ENCODE measurements around the gene UTP25. TPM values are rescaled to one million over a fixed set of nuclear protein-coding genes. Genes with fewer than 3 reads are reported as not detected.

UTP25 gene
- total RNA-seq, 1 experiment from 2014 or later: 14.3 TPM

- peaks cover 9% of the 10 kb centered on the region for H3F3A ChIP-seq (ENCODE audit: low read length, unreplicated experiment)
- no peaks in the 10 kb centered on the region for H3K27me3 ChIP-seq (ENCODE audit: low read length)
- intact Hi-C loops (cut with micrococcal nuclease): no loop called here
- H3K9me3 ChIP-seq (ENCODE audit: low read length): no peaks in the 10 kb centered on the region
- H3K36me3 ChIP-seq (ENCODE audit: low read depth, low read length): peaks cover 71% of the 10 kb centered on the region
- TF ChIP-seq EZH2phosphoT487 (IDR thresholded peaks at IDR 0.05; ENCODE audit: borderline replicate concordance, low read length): no peak
- no peak for TF ChIP-seq EZH2 (IDR thresholded peaks at IDR 0.05; ENCODE audit: low read length, unreplicated experiment)
- TF ChIP-seq CTCF (conservative IDR thresholded peaks at IDR 0.05; ENCODE audit: low read depth, low read length): no peak
- H4K20me1 ChIP-seq (ENCODE audit: low read length): no peaks in the 10 kb centered on the region
- no peak overlapping the region for H3K4me3 ChIP-seq (ENCODE audit: low read length)
- peaks cover 15% of the 10 kb centered on the region for H3K79me2 ChIP-seq (ENCODE audit: low read length)
- ATAC-seq (no peak), DNase-seq (no peak)
- no peak overlapping the region for H3K9ac ChIP-seq (ENCODE audit: low read length)
- H3K4me2 ChIP-seq (ENCODE audit: low read length): no peak overlapping the region
- ChIA-PET POLR2A (ENCODE audit: unreplicated experiment) (no interaction called here), CTCF (no interaction called here)
- H3K9me2 ChIP-seq (replicated peaks; ENCODE audit: low read length): no peaks in the 10 kb centered on the region
- no peak overlapping the region for H2AFZ ChIP-seq (ENCODE audit: low read length)
- no peak overlapping the region for H3K27ac ChIP-seq (ENCODE audit: low read length)
- peaks cover 8% of the 10 kb centered on the region for H3K4me1 ChIP-seq (ENCODE audit: insufficient read depth, low read length)
- BruUV-seq (replicated peaks): no TSS peak
Observed at GRCh38 chr1:209845408-209845725, 17.6 kb downstream of the UTP25 start.

- H3K36me3 ChIP-seq (ENCODE audit: low read depth, low read length): peaks cover 68% of the 10 kb centered on the region
Observed at GRCh38 chr1:209849388-209849787, 21.6 kb downstream of the UTP25 start.

More at GRCh38 chr1:209849388-209849787, 21.6 kb downstream of the UTP25 start:
- Histone ChIP-seq H4K20me1 (ENCODE audit: low read length) (no peaks in the 10 kb centered on the region), H3K9ac (ENCODE audit: low read length) (no peak overlapping the region), H3K4me1 (ENCODE audit: insufficient read depth, low read length) (no peaks in the 10 kb centered on the region), H3K79me2 (ENCODE audit: low read length) (no peaks in the 10 kb centered on the region; the same call in 1 of the 2 replicates), H3F3A (ENCODE audit: low read length, unreplicated experiment) (peaks cover 6% of the 10 kb centered on the region), H3K4me2 (ENCODE audit: low read length) (no peak overlapping the region), H3K9me2 (replicated peaks; ENCODE audit: low read length) (no peaks in the 10 kb centered on the region), H3K4me3 (ENCODE audit: low read length) (no peak overlapping the region), H3K9me3 (ENCODE audit: low read length) (no peaks in the 10 kb centered on the region), H2AFZ (ENCODE audit: low read length) (no peak overlapping the region), H3K27ac (ENCODE audit: low read length) (no peak overlapping the region), H3K27me3 (ENCODE audit: low read length) (no peaks in the 10 kb centered on the region)
- BruUV-seq (replicated peaks): no TSS peak
- CTCF ChIA-PET: no interaction called here
- DNase-seq (no peak), ATAC-seq (no peak)
- TF ChIP-seq EZH2 (IDR thresholded peaks at IDR 0.05; ENCODE audit: low read length, unreplicated experiment) (no peak), EZH2phosphoT487 (IDR thresholded peaks at IDR 0.05; ENCODE audit: borderline replicate concordance, low read length) (no peak), CTCF (conservative IDR thresholded peaks at IDR 0.05; ENCODE audit: low read depth, low read length) (no peak)
- POLR2A ChIA-PET (ENCODE audit: unreplicated experiment): no interaction called here
- intact Hi-C loops (cut with micrococcal nuclease): no loop called here
